NOMO-1 (cell line): ENCODE results near the gene TPPP3.
"Not testable (repeated sequence)": the region's sequence is repeated elsewhere in the genome, so short reads cannot be mapped to it uniquely, and the experiment has no call there.

Source experiments
- DNase-seq, 2 experiments: peaks; one replicate each; lab custom pipeline; 2025; ENCODE audit not compliant: unreplicated experiment in 2 of 2; lab: John Stamatoyannopoulos, UW

TPPP3 gene

GRCh38 chr16:67352463-67352862 lies 40.8 kb downstream of the TPPP3 start:
- DNase-seq = not testable (repeated sequence)

- no peak for DNase-seq
These were observed 43.0 kb downstream of the TPPP3 start for GRCh38 chr16:67350324-67350723.

- peak in 1 of 2 experiments; percentile 39 for DNase-seq
These were observed 44.1 kb downstream of the TPPP3 start for GRCh38 chr16:67349172-67349571.

GRCh38 chr16:67346341-67346740 lies 47.0 kb downstream of the TPPP3 start:
- no peak for DNase-seq

- DNase-seq = no peak
These were observed 47.9 kb downstream of the TPPP3 start for GRCh38 chr16:67345401-67345800.

- DNase-seq = no peak
These were observed 50.7 kb downstream of the TPPP3 start for GRCh38 chr16:67342616-67343015.

- no peak for DNase-seq
These were observed 52.0 kb downstream of the TPPP3 start for GRCh38 chr16:67341250-67341649.
